Posterior cingulate gyrus (tissue), 11 donors: ENCODE measurements around the gene LMO2.

Experiments used
- DNase-seq, 10 donors: peaks; one replicate each; pipeline versions ENCODE4 v3.0.0 to v3.0.0-alpha.2; 2020 to 2021; ENCODE audit warnings: mixed read lengths in 3 of 10
- intact Hi-C: fragments of 100-400 bp; cut with DNase I; formaldehyde crosslinking; loops from one replicate; pipeline ENCODE4 v1.15.1; 2023

Gene LMO2

DNA sequence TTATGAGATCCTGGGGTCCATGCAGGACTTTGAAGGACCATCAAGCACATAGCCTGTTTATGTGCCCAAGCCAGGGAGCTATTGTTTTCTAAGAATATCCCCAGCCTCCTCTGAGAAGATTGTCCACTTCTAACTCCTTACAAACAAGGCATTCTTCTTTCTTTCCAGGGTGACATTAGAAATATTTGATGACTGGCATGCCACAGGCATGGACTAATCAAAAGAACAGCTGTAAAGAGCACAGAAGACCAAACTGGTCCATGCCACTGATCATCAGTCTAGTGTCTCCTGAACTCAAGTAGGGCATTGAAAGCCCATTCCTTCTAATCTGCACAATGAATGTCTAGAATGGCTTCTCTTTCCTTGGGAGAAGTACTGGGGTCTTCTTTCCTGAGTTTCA, 24.9 kb upstream of the LMO2 start:
- intact Hi-C loops, result no loop called here
- DNase-seq, result no peak

GRCh38 chr11:33915526-33915925, 23.6 kb upstream of the LMO2 start:
- DNase-seq, result no peak
- intact Hi-C loops, result no loop called here

- intact Hi-C loops, result no loop called here
- no peak for DNase-seq
Measured at GRCh38 chr11:33913991-33914390, 22.1 kb upstream of the LMO2 start.

GRCh38 chr11:33912405-33913361, 20.8 kb upstream of the LMO2 start:
- no peak for DNase-seq
- intact Hi-C loops, result no loop called here

DNA sequence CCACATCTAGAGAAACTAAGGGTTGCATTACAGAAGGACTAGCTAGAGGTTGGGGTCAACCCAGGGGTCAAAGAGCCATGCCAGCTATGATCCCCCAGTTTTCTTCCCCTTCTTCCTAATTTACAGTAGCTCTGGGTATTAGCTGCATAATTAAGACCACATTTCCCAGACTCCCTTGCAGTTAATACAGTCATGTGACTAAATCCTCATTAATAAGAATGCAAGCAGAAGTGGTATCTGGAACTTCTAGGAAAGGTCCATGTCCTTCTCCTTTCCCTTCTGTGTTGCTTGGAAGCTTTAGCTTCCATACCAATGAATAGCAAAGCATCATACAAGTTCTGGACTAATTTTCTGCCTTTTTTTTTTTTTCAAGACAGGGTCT, 19.1 kb upstream of the LMO2 start:
- no peak for DNase-seq
- intact Hi-C loops, result no loop called here

DNA sequence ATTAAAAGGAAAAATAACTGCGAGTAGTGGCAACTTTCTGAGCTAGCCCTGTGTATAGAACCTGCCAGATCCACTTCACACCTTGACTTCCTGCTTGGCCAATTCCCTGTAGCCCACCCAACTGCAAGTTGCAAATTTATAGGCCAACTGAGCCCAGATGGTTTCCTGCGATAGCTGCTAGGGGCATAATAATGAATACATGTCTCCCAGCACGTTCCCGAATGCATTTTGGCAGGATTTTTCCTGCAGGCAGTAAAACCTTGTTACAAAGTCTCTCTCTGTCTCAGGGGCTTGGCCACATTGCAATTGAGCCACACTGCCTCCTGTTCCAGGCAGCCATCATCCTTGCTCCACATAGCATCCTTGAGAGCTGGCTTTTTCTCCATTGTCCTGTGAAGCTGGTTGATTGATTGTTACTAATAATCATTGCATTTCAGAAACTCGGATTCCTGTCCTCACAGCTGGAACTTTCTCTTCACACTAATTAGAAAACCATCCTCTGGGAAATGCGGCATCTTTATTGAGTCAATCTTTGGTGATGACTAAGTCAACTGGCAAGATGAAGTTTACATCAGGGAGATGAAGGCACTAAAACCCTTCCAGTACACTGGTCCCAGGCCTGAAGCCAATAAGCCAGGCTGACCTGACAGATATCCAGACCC, 18.6 kb upstream of the LMO2 start:
- no peak for DNase-seq
- intact Hi-C loops, result no loop called here

DNA sequence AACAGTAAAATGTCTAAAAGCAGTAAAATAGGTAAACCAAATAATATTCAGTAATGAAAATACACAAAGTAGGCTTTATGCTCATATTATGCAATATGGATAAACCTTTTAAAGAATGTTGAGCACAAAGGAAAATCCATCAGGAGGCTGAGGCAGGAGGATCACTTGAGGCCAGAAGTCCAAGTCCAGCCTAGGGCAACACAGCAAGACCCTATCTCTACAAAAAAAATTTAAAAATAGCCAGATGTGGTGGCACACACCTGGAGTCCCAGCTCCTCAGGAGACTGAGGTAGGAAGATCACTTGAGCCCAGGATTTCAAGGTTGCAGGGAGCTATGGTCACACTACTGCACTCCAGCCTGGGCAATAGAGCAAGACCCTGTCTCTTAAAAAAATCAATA, 17.7 kb upstream of the LMO2 start:
- intact Hi-C loops, result no loop called here

DNA sequence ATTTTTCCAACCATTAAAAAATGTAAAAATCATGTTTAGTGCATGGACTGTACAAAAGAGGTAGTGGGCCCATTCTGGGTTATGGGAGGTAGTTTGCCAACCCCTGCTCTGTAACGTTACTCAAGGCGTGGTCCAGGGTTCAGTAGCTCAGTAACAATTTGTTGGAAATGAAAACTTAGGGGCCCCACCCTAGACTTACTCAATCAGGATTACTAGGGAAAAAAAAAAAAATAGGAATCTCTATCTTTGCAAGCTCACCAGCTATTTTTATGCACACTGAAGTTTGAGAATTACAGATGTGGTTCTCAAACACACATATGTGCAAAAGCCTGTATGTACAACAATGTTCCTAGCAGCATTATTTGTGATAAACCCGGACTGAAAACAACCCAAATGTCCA, 17.3 kb upstream of the LMO2 start:
- DNase-seq, result no peak
- intact Hi-C loops, result no loop called here

More for the DNA sequence above, 17.7 kb upstream of the LMO2 start:
- no peak for DNase-seq

DNA sequence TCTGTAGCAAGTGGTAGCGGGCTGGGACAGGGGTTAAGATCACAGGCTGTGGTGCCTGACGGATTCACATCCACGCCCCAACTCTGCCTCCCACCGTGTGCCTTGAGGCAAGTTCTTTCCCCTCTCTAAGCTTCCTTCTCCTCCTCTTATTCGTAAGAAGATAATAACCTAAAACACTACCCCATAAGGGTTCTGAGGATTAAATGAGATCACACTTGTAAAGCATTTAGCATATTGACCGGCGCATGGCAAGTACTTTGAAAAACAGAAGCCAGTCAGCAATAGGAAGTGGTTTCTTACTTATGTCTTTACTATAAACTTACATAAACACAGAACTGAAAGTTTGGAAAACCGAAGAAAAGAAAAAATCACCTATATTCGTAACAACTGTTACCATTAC, 15.5 kb upstream of the LMO2 start:
- DNase-seq, result no peak
- intact Hi-C loops, result no loop called here

DNA sequence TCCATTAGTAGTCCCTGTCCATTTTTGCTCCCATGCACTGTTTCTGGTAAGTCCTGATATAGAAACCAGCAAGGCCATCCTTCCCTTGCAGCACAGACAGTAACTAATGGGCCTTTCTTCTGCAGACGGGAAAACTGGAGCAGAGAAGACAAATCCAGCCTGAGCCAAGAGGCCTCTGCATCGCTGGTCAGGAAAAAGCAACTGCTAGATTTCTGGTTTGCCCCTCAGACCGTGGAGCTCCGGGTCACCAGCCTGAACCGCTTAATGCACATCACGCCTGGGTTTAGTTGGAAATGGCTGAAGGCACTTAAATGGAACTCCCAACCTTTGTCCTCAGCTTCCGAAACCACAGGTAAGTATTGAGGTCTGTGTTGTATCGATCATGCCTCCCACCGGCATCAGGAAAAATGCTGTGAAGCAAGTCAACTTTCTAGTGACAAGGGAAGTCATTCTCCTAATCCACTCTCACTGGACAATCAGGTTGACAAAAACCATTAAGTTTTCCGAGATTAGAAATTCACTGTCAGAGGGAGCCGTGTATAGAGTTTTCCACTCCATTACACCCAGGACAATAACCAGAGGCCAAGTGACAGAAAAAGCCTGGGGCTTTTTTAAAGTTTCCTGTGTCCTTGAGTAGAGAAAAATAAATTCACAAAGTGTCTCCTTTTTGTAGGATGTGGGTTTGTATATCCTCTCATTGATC, 14.8 kb upstream of the LMO2 start:
- no peak for DNase-seq
- intact Hi-C loops, result no loop called here

- intact Hi-C loops, result no loop called here
Measured at GRCh38 chr11:33904102-33904501, 12.2 kb upstream of the LMO2 start.

DNA sequence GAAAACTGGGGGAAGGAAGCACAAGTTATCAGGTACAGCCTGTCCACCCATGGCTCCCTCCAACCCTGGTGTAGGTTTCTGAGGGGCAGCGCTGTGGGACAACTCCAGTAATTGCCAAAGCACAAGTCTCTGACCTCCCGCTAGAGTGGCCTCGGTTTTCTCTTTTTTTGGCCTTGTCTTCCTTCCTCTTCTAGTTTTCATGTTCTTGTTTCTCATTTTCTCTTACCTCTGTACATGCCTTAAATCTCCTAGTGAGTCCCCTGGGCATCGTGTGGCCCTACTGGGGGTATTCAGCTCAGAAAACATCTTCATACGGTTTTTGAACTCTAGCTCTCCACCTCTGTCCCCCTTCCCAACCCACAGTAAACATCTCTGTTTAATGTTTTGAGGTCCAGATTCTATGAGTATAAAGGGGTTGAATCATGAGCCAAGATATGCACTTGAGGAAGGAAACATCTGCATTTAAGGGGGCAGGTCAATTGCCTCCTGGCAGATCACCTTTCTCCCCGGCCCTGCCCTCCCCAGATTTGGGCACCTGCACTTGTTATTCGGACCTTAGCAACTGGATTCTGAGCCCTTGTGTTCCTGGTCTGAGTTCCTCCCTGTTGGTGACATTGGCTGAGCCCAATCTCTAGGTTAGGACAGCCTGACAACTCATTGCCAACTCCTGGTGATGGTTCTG, 8.4 kb upstream of the LMO2 start:
- DNase-seq, result no peak
- intact Hi-C loops, result no loop called here

More at GRCh38 chr11:33904102-33904501, 12.2 kb upstream of the LMO2 start:
- DNase-seq, result no peak

DNA sequence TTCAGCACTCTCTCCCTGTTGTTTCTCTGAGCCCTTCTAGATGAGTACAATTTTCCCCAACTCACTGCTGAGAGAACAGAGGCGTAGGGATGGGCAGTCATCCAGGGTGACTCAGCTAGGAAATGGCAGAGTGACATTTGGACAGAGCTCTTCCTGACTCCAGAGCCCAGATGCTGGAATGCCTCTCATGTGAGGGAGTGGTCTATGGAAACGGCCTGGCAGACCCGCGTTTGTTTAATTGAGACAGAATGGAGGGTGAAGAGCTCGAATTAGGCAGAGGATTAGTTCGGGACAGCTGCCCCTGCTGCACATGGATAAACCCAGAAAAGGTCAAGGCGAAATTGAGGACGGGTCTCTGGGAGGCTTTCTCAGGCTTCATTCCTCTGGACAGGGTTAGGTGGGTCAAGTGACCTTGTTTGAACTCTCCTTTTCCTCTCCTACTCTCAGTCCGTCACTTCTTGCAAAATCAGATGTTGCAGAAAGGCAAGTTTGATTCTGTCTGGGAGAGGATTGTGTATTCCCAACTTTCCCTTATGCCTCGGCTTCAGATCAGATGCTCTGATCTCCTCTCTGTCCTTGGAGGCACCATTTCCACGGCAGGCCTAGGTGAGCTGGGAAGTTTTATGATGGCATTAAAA, 7.6 kb upstream of the LMO2 start:
- peak in 9 of 10 donors; percentile 18 to 89 (median 46) for DNase-seq
- intact Hi-C loops, result no loop called here

GRCh38 chr11:33898957-33899356, 7.1 kb upstream of the LMO2 start:
- intact Hi-C loops, result no loop called here
- DNase-seq, result no peak

- DNase-seq, result no peak
- intact Hi-C loops, result no loop called here
Measured at GRCh38 chr11:33897761-33898375, 6.0 kb upstream of the LMO2 start.

GRCh38 chr11:33896911-33897310, 5.0 kb upstream of the LMO2 start:
- intact Hi-C loops, result no loop called here
- no peak for DNase-seq

DNA sequence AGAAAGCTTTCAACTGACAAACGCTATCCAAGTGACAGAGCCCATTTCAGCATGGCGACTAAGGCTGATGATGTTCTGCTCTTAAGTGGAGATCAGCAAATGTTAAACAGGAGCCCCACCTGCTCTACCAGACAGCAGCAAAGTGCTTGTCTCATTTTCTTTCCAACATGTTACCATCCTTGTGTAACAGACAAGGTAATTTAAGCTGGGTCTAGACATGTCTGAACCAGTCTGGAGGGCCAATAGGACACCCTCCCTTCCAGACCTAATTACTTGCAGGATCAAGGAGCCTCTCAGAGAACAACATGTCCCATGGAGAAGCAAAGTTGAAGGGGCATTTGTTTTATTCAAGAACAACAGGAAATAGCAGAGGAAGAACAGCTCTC, 3.9 kb upstream of the LMO2 start:
- intact Hi-C loops, result no loop called here
- DNase-seq, result no peak

- intact Hi-C loops, result no loop called here
- no peak for DNase-seq
Measured at GRCh38 chr11:33894398-33894746, 2.5 kb upstream of the LMO2 start.

DNA sequence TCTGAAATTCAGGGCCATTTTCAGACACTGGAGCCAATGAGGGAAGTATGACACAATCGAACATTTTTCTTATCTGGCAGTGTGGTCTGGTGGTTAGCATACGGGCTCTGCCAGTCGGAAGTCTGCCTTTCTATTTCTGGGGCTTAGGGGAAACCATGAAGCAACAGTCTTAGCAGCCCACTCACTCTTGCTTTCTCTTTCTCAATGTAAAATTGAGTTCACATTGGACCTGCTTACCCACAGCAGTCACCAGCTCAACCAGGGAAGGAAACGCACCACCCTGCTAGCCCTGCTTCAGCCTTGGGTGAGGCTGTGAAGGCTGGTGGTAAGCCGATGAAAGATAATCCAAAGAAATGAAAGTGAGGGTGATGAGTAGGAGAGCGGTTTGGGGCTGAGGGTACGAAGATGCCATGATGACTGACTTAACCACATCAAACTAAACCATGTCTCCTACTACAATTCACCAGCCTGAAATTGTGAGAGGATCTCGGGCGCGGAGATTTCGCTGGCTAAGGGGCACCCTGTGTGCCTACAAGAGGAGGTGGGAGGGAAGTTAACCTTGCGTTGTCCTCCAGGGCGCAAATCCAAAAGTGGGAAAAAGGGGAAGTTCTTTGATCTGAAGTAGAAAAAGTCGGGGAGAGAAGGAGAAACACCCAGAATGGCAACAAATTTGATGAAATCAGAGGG, 2.0 kb upstream of the LMO2 start:
- no peak for DNase-seq
- intact Hi-C loops, result no loop called here
